ENCODE data around the gene AKIP1.
A peak's percentile ranks its signal among the peaks of the same experiment; 100 is the strongest.

Gene AKIP1

GRCh38 chr11:8899119-8899753 lies 11.8 kb upstream of the AKIP1 start:
- H3K36me3 ChIP-seq (ENCODE audit: insufficient read depth, low read length), result no peaks in the 10 kb centered on the region
- H3K9ac ChIP-seq (ENCODE audit: low read depth, low read length), result no peak overlapping the region
- no peaks in the 10 kb centered on the region for H3K4me1 ChIP-seq (ENCODE audit: insufficient read depth, low read length)
- no peaks in the 10 kb centered on the region for H3K9me3 ChIP-seq (ENCODE audit: control insufficient read depth, insufficient read depth, low read length)

- Histone ChIP-seq H3K9ac (ENCODE audit: low read depth, low read length) (no peak overlapping the region), H3K9me3 (ENCODE audit: control insufficient read depth, insufficient read depth, low read length) (no peaks in the 10 kb centered on the region), H3K4me1 (ENCODE audit: insufficient read depth, low read length) (no peaks in the 10 kb centered on the region), H3K36me3 (ENCODE audit: insufficient read depth, low read length) (no peaks in the 10 kb centered on the region)
Measured at GRCh38 chr11:8905528-8906165, 5.3 kb upstream of the AKIP1 start.

GRCh38 chr11:8907116-8907515 lies 3.9 kb upstream of the AKIP1 start:
- no peak overlapping the region for H3K9ac ChIP-seq (ENCODE audit: low read depth, low read length)
- no peaks in the 10 kb centered on the region for H3K4me1 ChIP-seq (ENCODE audit: insufficient read depth, low read length)
- no peaks in the 10 kb centered on the region for H3K9me3 ChIP-seq (ENCODE audit: control insufficient read depth, insufficient read depth, low read length)
- H3K36me3 ChIP-seq (ENCODE audit: insufficient read depth, low read length), result no peaks in the 10 kb centered on the region

DNA sequence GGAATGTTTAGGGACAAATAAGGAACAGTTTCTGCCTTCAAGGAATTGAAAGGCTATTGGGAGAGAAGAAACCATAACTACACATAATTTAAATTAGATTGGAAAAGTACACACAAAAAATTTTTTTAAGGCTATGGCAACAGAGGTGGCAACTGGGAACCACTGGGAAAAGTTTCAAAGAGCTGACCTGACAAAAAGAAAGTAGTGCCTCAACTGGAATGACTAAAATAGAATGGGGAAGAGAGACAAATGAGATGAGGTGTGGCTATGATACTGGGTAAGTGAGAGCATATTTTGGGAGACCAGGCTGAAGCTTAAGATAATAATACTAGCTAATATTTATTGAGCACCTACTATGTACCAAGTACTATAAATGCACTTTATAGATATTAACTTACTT lies 2.9 kb upstream of the AKIP1 start:
- no peaks in the 10 kb centered on the region for H3K36me3 ChIP-seq (ENCODE audit: insufficient read depth, low read length)
- H3K4me1 ChIP-seq (ENCODE audit: insufficient read depth, low read length), result no peaks in the 10 kb centered on the region; the same call in 1 of the 2 replicates
- no peaks in the 10 kb centered on the region for H3K9me3 ChIP-seq (ENCODE audit: control insufficient read depth, insufficient read depth, low read length)
- H3K9ac ChIP-seq (ENCODE audit: low read depth, low read length), result no peak overlapping the region

- Histone ChIP-seq H3K9me3 (ENCODE audit: control insufficient read depth, insufficient read depth, low read length) (no peaks in the 10 kb centered on the region), H3K9ac (ENCODE audit: low read depth, low read length) (peak overlapping the region; percentile 59; the same call in 1 of the 2 replicates), H3K36me3 (ENCODE audit: insufficient read depth, low read length) (0 out of 2 replicates have a peak, but pooled peaks cover 5% of the 10 kb centered on the region), H3K4me1 (ENCODE audit: insufficient read depth, low read length) (peaks cover 3% of the 10 kb centered on the region; the same call in 1 of the 2 replicates)
Measured at GRCh38 chr11:8910649-8911026, 351 bp upstream of the AKIP1 start.

DNA sequence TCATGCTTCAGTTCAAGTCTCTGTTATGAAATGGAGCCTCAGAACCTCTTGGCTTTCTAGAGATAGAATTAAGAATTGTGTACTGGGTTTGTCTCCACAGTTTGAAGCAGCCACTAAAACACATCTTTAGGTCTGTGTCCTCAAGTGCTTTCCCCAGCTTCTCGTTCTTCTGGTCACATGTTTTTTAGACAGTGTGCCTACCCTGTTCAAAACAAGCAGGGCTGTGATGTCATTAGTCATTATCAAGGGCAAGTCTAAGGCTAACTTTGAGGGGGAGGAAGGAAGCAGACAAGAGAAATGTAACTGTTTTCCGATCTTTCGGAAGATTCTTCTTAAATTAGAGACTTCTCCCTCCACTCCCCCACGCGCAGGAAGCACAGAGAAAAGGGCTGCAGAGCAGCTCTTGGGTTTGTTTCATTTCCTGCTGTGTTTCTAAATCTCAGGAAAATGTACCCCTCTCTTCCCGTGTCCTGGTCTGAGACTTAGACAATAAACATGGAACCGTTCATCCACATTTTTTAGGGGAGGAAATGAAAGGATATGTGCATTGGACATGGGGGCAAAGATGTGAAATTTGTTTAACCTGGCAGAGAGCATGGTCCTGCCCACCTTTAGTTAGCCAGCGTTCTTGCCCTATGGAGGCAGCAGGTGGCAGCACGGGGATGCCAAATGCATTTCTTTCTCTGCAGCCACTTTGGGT lies 3.1 kb downstream of the AKIP1 start:
- Histone ChIP-seq H3K4me1 (ENCODE audit: insufficient read depth, low read length) (peaks cover 24% of the 10 kb centered on the region), H3K36me3 (ENCODE audit: insufficient read depth, low read length) (peaks cover 24% of the 10 kb centered on the region), H3K9me3 (ENCODE audit: control insufficient read depth, insufficient read depth, low read length) (no peaks in the 10 kb centered on the region), H3K9ac (ENCODE audit: low read depth, low read length) (peak overlapping the region; percentile 4; the same call in 1 of the 2 replicates)

- peaks cover 24% of the 10 kb centered on the region for H3K4me1 ChIP-seq (ENCODE audit: insufficient read depth, low read length)
- H3K9ac ChIP-seq (ENCODE audit: low read depth, low read length), result no peak overlapping the region
- H3K9me3 ChIP-seq (ENCODE audit: control insufficient read depth, insufficient read depth, low read length), result no peaks in the 10 kb centered on the region
- peaks cover 28% of the 10 kb centered on the region for H3K36me3 ChIP-seq (ENCODE audit: insufficient read depth, low read length)
Measured at GRCh38 chr11:8914661-8915018, 3.7 kb downstream of the AKIP1 start.

DNA sequence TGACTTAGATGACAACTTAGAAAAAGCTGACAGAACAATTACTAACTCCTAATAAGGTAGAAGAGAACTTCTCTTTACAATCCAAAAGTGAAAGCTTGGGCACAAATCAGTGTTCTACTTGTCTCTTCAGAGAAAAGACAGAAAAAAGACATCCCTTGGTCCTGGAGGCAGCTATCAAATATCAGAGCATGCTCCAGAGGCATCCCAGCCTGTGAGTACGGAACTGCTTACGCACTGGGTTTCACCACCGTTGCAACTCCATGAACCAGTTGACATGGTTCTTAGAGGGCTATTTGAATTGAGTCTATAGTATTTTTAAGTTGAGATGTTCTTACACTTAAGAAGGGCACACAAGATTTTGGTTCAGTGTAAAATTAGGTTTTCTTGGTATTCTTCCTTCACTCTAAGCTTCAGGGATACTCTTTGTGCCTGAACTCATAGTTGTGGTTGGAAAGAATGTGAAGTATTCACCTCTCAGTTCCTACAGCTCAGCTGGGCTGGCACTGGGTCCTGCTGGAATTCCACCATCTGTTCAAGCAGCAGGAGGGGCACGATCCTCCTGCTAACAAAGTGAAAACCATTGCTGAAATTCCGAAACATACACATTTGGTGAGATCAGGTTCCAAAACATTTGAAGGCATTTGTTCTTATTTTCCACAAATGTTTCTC lies 6.3 kb downstream of the AKIP1 start:
- Histone ChIP-seq H3K9me3 (ENCODE audit: control insufficient read depth, insufficient read depth, low read length) (no peaks in the 10 kb centered on the region), H3K36me3 (ENCODE audit: insufficient read depth, low read length) (peaks cover 38% of the 10 kb centered on the region), H3K4me1 (ENCODE audit: insufficient read depth, low read length) (peaks cover 24% of the 10 kb centered on the region), H3K9ac (ENCODE audit: low read depth, low read length) (no peak overlapping the region)

DNA sequence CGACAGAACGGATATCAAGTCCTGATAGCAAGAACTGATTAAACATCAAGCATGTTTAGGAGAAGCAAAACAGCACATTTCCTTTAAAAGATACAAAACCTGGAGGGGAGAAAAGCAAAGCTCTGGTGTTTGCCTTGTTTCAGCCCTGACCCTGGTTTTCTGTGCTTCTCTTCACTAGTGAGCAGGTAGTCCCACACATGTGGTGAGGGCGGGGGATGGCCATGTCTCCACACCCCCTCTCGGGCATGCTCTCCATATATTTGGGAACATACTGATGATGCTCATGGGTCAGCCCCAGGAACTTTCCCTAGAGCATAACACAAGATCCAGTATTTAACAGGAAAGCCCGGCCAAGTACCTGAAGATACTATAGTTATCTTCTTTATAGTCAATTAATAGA lies 11.7 kb downstream of the AKIP1 start:
- Histone ChIP-seq H3K9ac (ENCODE audit: low read depth, low read length) (no peak overlapping the region), H3K9me3 (ENCODE audit: control insufficient read depth, insufficient read depth, low read length) (no peaks in the 10 kb centered on the region), H3K36me3 (ENCODE audit: insufficient read depth, low read length) (peaks cover 27% of the 10 kb centered on the region), H3K4me1 (ENCODE audit: insufficient read depth, low read length) (peaks cover 9% of the 10 kb centered on the region)

DNA sequence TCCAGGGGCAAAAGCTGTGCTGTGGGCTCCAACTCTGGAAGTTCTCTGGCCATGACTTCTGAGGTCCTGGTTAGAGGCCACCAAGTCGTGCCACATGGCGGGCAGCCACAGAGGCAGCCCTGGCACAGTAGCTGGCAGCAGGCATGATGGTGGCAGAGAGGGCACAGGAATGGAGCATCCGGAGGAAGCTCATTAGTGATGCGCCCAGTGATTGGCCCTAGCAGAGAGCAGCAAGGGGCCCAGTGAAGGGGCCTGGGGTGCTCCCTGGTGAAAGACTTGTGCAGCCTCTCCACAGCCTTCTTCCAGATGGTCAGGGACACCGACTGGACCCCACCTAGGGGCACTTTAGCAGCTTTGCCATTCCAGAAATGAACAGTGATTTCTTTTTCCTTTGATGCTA lies 14.7 kb downstream of the AKIP1 start:
- Histone ChIP-seq H3K9ac (ENCODE audit: low read depth, low read length) (no peak overlapping the region), H3K9me3 (ENCODE audit: control insufficient read depth, insufficient read depth, low read length) (no peaks in the 10 kb centered on the region), H3K36me3 (ENCODE audit: insufficient read depth, low read length) (peaks cover 2% of the 10 kb centered on the region), H3K4me1 (ENCODE audit: insufficient read depth, low read length) (no peaks in the 10 kb centered on the region)

GRCh38 chr11:8926236-8926635 lies 15.2 kb downstream of the AKIP1 start:
- no peaks in the 10 kb centered on the region for H3K4me1 ChIP-seq (ENCODE audit: insufficient read depth, low read length)
- H3K36me3 ChIP-seq (ENCODE audit: insufficient read depth, low read length), result no peaks in the 10 kb centered on the region; the same call in none of the 2 replicates
- no peaks in the 10 kb centered on the region for H3K9me3 ChIP-seq (ENCODE audit: control insufficient read depth, insufficient read depth, low read length)
- no peak overlapping the region for H3K9ac ChIP-seq (ENCODE audit: low read depth, low read length)

GRCh38 chr11:8927233-8927632 lies 16.2 kb downstream of the AKIP1 start:
- Histone ChIP-seq H3K9me3 (ENCODE audit: control insufficient read depth, insufficient read depth, low read length) (no peaks in the 10 kb centered on the region), H3K4me1 (ENCODE audit: insufficient read depth, low read length) (peaks cover 4% of the 10 kb centered on the region; the same call in 1 of the 2 replicates), H3K9ac (ENCODE audit: low read depth, low read length) (no peak overlapping the region), H3K36me3 (ENCODE audit: insufficient read depth, low read length) (no peaks in the 10 kb centered on the region; the same call in none of the 2 replicates)

DNA sequence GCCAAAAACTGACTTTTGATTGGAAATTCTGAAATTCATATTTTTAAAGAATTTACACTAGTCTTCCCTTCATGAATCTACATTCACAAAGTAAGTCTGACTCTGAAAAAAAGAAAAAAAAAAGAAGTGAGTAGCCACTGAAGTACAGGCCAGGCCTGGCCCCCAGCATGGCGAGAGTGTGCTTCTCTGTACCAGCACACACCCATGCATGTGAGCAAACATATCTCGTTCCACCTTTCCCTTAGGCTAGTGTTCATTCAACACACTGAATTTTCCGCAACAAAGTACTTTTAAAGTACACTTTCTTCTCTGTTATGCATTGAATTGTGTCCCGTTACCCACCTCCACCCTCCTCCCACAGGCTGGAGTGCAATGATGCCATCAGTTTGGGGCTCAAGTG lies 17.2 kb downstream of the AKIP1 start:
- Histone ChIP-seq H3K9ac (ENCODE audit: low read depth, low read length) (no peak overlapping the region), H3K4me1 (ENCODE audit: insufficient read depth, low read length) (peaks cover 12% of the 10 kb centered on the region), H3K9me3 (ENCODE audit: control insufficient read depth, insufficient read depth, low read length) (no peaks in the 10 kb centered on the region), H3K36me3 (ENCODE audit: insufficient read depth, low read length) (no peaks in the 10 kb centered on the region; the same call in 1 of the 2 replicates)

DNA sequence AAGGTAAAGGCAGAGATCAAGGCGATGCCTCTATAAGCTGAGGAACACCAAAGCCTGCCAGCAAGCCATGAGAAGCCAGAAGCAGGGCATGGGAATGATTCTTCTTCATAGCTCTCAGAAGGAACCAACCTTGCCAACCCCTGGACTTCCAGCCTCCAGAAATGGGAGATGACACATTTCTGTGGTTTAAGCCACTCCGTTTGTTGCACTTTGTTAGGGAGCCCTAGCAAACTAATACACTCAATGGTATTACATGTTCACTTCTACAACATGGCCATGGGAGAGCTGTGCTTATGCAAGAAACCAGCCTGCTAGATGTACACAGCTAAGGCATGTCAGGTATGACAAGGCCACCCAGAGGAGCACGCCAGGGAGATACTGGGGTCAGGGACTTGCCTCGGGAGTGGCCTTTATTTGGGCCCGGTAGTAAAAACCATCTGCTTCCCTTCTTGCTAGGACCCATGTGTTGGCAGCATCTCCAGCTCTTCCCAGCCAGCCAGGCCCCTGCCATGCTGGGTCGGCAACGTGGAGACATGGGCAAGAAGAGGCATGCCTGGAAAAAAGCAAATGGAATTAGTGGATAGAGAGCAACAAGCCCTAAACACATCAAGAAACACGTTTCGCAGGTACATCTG lies 18.1 kb downstream of the AKIP1 start:
- H3K4me1 ChIP-seq (ENCODE audit: insufficient read depth, low read length), result peaks cover 18% of the 10 kb centered on the region
- H3K36me3 ChIP-seq (ENCODE audit: insufficient read depth, low read length), result no peaks in the 10 kb centered on the region; the same call in 1 of the 2 replicates
- H3K9me3 ChIP-seq (ENCODE audit: control insufficient read depth, insufficient read depth, low read length), result no peaks in the 10 kb centered on the region
- H3K9ac ChIP-seq (ENCODE audit: low read depth, low read length), result no peak overlapping the region

All from ES-I3 (cell line).